Activated T-helper 17 cell treated with anti-CD3 and anti-CD28 coated beads, Interleukin-2, amount 50 U/mL, for 72 hours (primary cell): Measurements from ENCODE around the gene HK3. TPM values are rescaled to one million over a fixed set of nuclear protein-coding genes. Genes with fewer than 3 reads are reported as not detected.

ENCODE experiments used
- ATAC-seq: fragments of 150-1000 bp; cut with Tn5 transposase; replicated peaks from 2 replicates; pipeline ENCODE4 v1.10.0; 2021; ENCODE audit warnings: mild to moderate bottlenecking, moderate library complexity
- H3K27ac Mint-ChIP-seq: one replicate; pipeline ENCODE4 v1.8.0; 2022; ENCODE audit warnings: mixed read lengths
- H3K27me3 Mint-ChIP-seq: one replicate; pipeline ENCODE4 v1.8.0; 2022; ENCODE audit warnings: mixed read lengths
- H3K36me3 Mint-ChIP-seq: one replicate; pipeline ENCODE4 v1.8.0; 2022; ENCODE audit warnings: low read depth, mild to moderate bottlenecking, mixed read lengths
- H3K4me1 Mint-ChIP-seq: one replicate; pipeline ENCODE4 v1.8.0; 2022; ENCODE audit warnings: mixed read lengths
- H3K4me3 Mint-ChIP-seq: one replicate; pipeline ENCODE4 v1.8.0; 2022; ENCODE audit warnings: mild to moderate bottlenecking, mixed read lengths
- H3K9me3 Mint-ChIP-seq: one replicate; pipeline ENCODE4 v1.8.0; 2022; ENCODE audit warnings: mixed read lengths
- total RNA-seq, 2 donors: library from RNA; stranded (reverse); gene quantifications; one replicate each; pipeline ENCODE4 v1.2.3, GENCODE V29; 2022

Gene HK3
- total RNA-seq, 2 donors from 2014 or later: 0.29 to 0.76 TPM

DNA sequence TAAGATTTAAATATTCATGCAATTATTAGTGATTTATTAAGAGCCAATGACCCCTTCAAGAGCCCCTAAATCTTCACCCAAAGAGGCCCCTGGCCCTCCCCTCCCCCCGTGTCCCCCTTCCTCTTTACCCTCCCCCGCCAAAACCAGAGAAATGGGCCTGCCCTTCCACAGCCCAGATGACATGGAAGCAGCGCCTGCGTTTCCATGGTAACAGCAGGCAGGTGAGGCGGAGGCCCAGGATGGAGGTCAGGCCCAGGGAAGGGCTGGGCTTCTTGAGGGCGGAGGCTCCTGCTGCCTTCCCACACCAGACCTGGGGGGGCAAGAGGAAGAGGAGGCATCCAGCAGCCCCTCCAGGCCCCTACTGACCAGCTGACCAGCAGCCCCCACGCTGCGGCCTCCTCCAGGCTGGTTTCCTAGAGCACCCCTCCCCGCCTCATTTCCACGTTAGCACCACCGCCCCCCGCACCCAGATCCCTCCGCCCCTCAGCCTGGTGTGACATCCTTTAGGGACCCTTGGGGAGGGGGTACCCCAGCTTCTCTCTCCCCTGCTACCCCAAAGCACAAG is 51.3 kb downstream of the HK3 start:
- H3K27me3 Mint-ChIP-seq: peaks cover 37% of the 10 kb centered on the region
- H3K9me3 Mint-ChIP-seq: no peaks in the 10 kb centered on the region
- no peak overlapping the region for H3K27ac Mint-ChIP-seq
- no peaks in the 10 kb centered on the region for H3K4me1 Mint-ChIP-seq
- H3K36me3 Mint-ChIP-seq: no peaks in the 10 kb centered on the region
- ATAC-seq: no peak
- no peak overlapping the region for H3K4me3 Mint-ChIP-seq

DNA sequence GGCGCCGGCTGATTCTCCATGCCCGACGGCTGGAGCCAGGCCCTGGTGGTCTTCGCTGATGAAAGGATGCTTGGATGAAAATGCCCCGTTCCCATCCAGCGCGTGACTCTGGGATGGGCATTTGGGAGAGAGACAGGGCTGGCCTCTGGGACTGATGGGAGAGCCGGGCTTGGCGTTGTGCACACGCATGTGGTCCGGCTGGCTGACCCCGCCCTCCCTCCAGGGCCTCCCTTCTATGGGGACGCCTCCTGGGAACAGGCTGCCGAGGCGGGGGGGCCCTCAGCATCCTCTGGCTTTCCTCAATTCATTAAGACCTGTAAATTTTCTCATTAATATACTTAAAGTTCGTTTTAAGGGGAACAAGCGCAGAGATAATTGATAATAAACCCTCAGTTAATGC is 52.0 kb downstream of the HK3 start:
- ATAC-seq: no peak
- Mint-ChIP-seq H3K9me3 (no peaks in the 10 kb centered on the region), H3K4me1 (no peaks in the 10 kb centered on the region), H3K4me3 (no peak overlapping the region), H3K36me3 (no peaks in the 10 kb centered on the region), H3K27me3 (peaks cover 33% of the 10 kb centered on the region), H3K27ac (no peak overlapping the region)

DNA sequence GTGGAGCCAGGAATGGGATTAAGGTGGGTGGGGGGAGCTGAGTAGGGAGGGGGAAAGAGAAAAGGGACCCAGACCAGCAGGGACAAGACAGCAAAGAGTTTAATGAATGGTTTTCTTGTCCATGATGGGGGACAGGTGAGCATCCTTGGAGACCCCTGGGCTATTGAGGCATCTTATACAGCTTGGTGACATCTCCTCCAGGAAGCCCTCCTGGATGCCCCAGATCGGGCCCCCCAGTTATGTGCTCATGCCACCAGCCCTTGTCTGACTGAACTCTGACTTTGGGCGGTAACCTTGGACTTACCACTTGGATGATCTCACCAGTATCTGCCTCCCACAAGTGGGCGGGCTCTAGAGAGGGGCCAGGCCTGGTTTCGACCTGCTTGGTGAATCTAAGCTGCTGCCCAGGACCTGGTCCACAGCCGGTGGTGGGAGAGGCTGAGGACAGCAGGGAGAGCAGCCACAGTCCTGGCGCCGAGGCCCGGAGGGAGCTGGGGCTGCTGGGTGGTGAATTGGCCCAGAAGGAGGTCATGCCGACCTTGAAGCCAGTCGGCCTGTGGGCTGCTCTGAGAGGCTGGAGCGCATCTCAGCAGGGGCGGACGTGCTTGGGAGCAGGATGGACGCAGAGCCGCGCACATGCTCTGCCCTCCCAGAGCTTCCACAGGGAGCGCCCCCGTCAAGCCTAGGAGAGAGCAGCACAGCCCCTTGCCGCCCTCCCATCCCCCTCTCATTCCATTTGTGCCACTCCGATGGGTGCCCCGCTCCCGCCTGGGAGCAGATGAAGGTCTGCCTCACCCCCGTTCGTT is 52.6 kb downstream of the HK3 start:
- Mint-ChIP-seq H3K4me3 (no peak overlapping the region), H3K27me3 (peaks cover 33% of the 10 kb centered on the region), H3K9me3 (no peaks in the 10 kb centered on the region), H3K36me3 (no peaks in the 10 kb centered on the region), H3K4me1 (no peaks in the 10 kb centered on the region), H3K27ac (no peak overlapping the region)
- ATAC-seq: peak; percentile 38

DNA sequence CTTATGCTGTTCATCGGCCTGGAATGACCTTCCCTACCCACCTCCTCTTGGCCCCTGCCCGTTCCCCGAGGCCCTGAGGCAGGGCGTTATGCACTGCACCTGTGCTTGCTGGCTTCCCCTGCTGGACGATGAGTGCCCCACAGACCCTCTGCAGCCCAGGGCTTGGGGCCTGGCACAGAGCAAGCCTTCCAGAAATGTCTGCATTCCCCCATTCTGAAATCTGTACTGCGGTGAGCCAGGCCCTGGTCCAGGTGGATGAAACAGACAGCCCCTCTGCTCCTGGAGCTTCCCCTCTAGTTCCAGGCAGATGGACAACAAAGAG is 53.8 kb downstream of the HK3 start:
- Mint-ChIP-seq H3K9me3 (no peaks in the 10 kb centered on the region), H3K27ac (no peak overlapping the region), H3K4me3 (no peak overlapping the region), H3K27me3 (peaks cover 31% of the 10 kb centered on the region), H3K4me1 (no peaks in the 10 kb centered on the region), H3K36me3 (no peaks in the 10 kb centered on the region)
- ATAC-seq: no peak

DNA sequence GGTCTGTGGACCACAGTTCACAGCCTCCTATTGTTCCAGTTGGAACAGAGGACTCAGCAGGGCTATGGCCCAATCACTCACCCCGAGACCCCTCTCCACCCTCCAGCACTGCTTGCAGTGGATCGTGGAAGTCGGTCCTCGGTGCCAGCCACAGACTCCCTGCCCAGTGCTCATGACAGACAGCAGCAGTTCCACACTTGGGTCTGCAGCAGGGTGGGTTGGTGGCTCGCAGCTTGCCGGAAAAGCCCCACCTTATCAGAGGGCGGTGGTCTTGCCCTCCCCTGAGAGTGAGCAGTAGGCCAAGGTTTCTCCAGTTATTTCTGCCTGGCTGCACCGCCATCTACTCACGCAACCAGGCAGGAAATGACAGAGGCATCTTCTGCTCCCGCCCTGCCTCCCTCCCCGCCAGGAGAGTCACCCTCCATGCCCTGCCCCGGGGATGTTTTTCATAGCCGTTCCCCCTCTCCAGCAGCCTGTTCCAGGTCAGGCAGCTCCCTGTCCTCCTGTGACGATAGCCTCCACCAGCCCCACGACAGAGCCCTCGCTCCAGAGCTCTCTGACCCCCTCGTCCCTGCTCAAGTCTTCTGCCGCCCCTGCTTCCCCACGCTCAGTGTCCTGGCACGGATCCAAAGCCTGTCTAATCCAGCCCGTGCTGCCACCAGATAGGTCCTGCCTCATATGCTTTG is 54.3 kb downstream of the HK3 start:
- ATAC-seq: no peak
- peaks cover 29% of the 10 kb centered on the region for H3K27me3 Mint-ChIP-seq
- no peaks in the 10 kb centered on the region for H3K9me3 Mint-ChIP-seq

DNA sequence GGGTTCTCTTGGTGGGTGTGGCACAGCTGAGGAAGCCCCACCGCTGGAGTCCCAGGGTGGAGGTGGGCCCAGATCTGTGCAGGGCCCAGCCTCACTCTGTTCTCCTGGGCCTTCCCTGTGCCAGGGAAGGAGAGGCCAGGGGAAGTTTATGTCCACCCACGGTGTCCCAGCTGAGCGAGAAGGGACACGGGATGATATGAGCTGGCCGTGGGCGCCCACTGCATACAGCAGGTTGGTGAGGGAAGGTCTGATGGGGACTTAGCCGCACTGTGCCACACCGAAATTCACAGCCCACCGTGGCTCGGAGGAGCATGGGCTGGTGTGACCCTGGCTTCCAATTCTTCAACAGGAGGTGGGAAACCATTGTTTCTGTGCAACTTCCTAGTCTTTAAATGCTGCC is 54.9 kb downstream of the HK3 start:
- Mint-ChIP-seq H3K9me3 (no peaks in the 10 kb centered on the region), H3K36me3 (no peaks in the 10 kb centered on the region), H3K4me1 (no peaks in the 10 kb centered on the region), H3K4me3 (no peak overlapping the region), H3K27me3 (peaks cover 28% of the 10 kb centered on the region), H3K27ac (no peak overlapping the region)
- ATAC-seq: no peak

More for the DNA sequence above, 54.3 kb downstream of the HK3 start:
- Mint-ChIP-seq H3K4me3 (no peak overlapping the region), H3K27ac (no peak overlapping the region), H3K36me3 (no peaks in the 10 kb centered on the region), H3K4me1 (no peaks in the 10 kb centered on the region)

DNA sequence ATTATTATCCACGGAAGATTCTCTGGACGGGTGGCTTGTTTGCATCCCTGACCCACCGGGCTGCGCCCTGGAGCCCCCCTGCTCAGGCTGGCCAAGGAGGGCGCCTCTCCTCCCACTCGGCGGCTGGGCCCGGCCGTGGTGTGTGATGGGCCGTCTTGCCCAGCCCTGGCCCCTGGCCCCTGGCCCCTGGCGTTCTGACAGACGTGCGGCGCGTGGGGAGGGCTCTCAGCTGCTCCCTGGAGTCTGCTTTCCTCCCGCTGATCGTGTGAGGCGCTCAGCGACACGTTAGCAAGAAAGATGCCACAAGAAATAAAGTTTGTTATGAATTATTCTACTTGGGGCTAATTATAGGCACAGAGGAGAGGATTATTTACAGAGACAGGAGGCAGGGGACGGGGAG is 55.5 kb downstream of the HK3 start:
- Mint-ChIP-seq H3K36me3 (no peaks in the 10 kb centered on the region), H3K4me3 (no peak overlapping the region), H3K27me3 (peaks cover 28% of the 10 kb centered on the region), H3K9me3 (no peaks in the 10 kb centered on the region), H3K4me1 (no peaks in the 10 kb centered on the region), H3K27ac (no peak overlapping the region)
- no peak for ATAC-seq

DNA sequence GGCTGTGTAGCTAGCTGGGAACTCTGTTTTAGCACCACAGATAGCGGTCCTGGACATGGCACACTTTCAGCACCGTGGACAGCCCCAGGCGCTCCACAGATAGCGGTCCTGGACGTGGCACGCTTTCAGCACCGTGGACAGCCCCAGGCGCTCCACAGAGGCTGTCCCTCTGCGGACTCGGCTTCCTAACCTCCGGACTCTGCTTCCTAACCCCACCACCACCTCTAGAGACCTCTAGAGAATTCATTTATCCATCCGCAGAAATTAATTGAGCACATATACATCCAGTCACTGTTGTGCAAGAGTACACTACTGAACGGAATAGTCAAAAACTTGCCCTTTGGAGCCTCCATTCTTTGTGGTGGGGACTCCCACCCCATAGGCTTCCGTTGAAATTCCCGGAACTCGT is 61.4 kb downstream of the HK3 start:
- H3K9me3 Mint-ChIP-seq: no peaks in the 10 kb centered on the region
- H3K4me3 Mint-ChIP-seq: no peak overlapping the region
- H3K4me1 Mint-ChIP-seq: no peaks in the 10 kb centered on the region
- ATAC-seq: peak; percentile 59
- no peak overlapping the region for H3K27ac Mint-ChIP-seq
- no peaks in the 10 kb centered on the region for H3K36me3 Mint-ChIP-seq
- H3K27me3 Mint-ChIP-seq: peaks cover 23% of the 10 kb centered on the region

DNA sequence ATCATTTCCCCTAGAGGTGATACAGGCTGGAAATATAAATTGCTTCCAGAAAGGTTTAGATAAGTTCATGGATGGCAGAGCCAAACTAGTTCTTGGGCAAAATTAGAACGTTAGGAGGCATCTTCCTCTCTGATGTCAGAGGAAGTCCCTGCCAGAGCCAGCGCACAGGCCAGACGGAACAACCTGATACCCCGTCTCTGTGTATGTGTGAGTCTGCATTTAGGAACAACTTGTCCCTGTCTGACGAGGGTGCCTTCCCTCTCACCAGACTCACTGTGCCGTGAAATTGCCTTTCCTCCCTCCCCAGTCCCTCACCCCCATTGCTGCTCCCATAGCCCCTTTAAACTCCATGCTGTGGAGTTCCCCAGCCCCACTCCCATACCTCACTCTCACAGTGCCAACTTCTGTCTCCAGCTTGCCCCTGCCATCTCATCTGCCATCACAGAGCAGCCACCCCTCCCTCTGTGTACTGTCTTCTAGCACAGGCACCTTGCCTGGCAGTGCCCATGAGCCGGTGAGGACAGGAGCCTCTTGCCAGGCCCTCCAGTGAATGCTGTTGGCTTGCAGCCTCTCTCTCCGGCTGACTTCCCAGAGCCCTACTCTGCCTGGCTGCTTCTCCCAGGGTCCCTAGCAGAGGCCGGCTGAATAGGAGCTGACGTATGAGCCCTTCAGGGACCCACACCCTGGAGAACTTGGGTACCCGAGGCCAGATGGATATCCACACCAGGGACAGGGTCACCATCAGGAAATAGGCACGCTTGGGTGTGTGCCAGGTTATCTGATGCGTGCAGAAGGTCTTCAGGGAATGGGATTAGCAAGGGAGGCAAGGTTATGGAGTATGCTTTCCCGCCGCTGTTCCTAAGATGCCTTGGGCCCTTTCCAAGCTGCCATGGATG is 62.1 kb downstream of the HK3 start:
- Mint-ChIP-seq H3K27ac (no peak overlapping the region), H3K4me3 (no peak overlapping the region), H3K9me3 (no peaks in the 10 kb centered on the region), H3K4me1 (no peaks in the 10 kb centered on the region), H3K27me3 (peaks cover 29% of the 10 kb centered on the region), H3K36me3 (no peaks in the 10 kb centered on the region)
- ATAC-seq: no peak

DNA sequence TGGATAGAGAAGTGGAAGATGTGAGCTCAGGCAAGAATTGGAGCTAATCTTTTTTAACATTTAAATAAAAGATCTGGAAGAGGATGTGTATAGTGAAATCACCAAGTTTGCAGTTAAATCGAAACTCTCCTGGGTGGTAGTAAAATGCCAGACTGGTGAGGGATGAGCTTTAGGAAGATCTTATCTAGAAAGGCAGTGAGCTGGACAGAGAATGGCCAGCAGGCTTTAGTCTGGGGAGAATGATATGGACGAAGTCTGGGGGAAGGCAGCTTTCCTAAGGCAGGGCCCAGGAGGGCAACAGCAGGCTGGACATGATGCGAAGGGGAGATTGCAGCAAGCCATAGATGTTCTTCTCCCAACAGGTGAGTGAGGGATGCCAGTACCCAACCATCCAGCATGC is 63.2 kb downstream of the HK3 start:
- Mint-ChIP-seq H3K27me3 (peaks cover 25% of the 10 kb centered on the region), H3K9me3 (no peaks in the 10 kb centered on the region), H3K4me3 (no peak overlapping the region), H3K36me3 (no peaks in the 10 kb centered on the region), H3K4me1 (no peaks in the 10 kb centered on the region), H3K27ac (no peak overlapping the region)
- no peak for ATAC-seq

DNA sequence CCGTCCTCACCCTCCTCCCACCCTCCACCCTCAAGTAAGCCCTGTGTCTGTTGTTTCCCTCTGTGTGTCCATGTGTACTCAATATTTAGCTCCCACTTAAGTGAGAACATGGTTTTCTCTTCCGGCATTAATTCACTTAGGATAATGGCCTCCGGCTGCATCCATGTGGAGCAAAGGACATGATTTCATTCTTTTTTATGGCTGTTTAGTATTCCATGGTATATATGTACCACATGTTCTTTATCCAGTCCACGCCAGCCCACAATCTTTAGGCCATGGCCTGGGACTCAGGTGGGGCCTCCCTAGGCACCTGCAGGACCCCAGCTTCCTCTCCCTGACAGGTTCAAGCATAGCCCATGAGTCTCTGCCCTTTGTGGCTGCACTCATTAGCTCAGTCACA is 65.9 kb downstream of the HK3 start:
- H3K27me3 Mint-ChIP-seq: peaks cover 27% of the 10 kb centered on the region
- ATAC-seq: no peak
- peaks cover 6% of the 10 kb centered on the region for H3K4me1 Mint-ChIP-seq
- H3K27ac Mint-ChIP-seq: no peak overlapping the region
- no peak overlapping the region for H3K4me3 Mint-ChIP-seq
- H3K36me3 Mint-ChIP-seq: no peaks in the 10 kb centered on the region
- H3K9me3 Mint-ChIP-seq: peaks cover 5% of the 10 kb centered on the region

DNA sequence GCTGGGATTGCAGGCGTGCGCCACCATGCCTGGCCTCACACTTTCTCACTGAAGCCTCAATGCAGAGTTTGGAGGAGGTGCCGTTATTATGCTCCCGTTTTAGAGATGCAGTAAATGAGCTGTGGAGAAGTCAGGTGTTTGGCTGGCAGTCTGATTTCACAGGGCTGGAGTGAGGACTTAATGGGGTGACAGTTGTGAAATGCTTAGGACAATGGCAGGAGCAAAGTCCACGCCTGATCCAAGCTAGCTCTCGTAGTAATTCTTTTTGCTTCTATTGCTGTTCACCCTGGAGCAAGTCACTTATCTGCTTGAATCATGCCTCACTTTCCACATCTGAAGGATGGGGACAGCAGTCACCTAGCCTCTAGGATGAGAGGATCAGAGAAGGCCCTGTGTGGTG is 67.0 kb downstream of the HK3 start:
- no peak overlapping the region for H3K27ac Mint-ChIP-seq
- peaks cover 27% of the 10 kb centered on the region for H3K27me3 Mint-ChIP-seq
- peaks cover 5% of the 10 kb centered on the region for H3K9me3 Mint-ChIP-seq
- no peak overlapping the region for H3K4me3 Mint-ChIP-seq
- ATAC-seq: no peak
- H3K36me3 Mint-ChIP-seq: no peaks in the 10 kb centered on the region
- H3K4me1 Mint-ChIP-seq: peaks cover 6% of the 10 kb centered on the region

DNA sequence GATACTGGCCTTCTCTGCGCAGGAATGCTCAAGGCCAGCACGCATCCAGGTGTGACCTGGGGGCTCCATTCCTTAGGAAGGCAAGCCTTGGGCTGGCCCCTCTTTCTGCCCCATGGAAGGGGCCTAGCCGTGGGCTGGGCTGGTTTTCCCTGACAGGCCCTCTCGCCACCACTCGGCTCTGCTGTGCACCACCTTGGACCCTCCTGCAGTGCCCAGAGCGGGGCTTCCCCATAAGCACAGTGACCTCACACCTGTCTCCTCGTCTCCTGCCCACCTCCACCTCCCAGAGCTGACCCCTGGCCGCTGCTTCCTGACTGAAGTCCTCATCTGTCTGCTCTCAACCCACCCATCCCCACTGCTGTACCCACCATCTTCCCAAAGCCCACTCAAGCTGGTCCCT is 67.7 kb downstream of the HK3 start:
- H3K36me3 Mint-ChIP-seq: no peaks in the 10 kb centered on the region
- no peak overlapping the region for H3K4me3 Mint-ChIP-seq
- no peak for ATAC-seq
- peaks cover 27% of the 10 kb centered on the region for H3K27me3 Mint-ChIP-seq
- H3K27ac Mint-ChIP-seq: no peak overlapping the region
- H3K9me3 Mint-ChIP-seq: peaks cover 5% of the 10 kb centered on the region
- peaks cover 6% of the 10 kb centered on the region for H3K4me1 Mint-ChIP-seq

DNA sequence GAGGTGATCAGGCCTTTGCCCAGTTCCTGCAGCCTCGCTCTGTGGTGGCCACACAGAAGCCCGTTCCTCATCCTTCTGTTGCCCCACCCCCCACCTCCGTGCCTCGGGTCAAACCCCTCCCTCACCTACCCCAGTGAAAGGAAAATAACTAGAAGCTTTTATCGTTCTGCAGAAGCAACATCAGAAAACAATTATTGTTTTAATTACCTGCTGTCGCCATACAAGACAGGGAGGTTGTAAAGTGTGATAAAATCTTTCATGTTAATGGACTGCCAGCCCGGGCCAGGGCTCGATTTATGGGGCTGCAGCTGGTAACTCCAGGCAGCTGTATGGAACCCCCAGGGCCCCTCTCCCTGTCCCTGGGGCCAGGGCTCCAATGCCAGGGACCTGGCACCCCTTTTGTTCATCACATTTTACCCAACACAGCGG is 68.1 kb downstream of the HK3 start:
- peaks cover 5% of the 10 kb centered on the region for H3K9me3 Mint-ChIP-seq
- no peak overlapping the region for H3K4me3 Mint-ChIP-seq
- no peaks in the 10 kb centered on the region for H3K36me3 Mint-ChIP-seq
- no peak for ATAC-seq
- no peak overlapping the region for H3K27ac Mint-ChIP-seq
- H3K27me3 Mint-ChIP-seq: peaks cover 27% of the 10 kb centered on the region
- peaks cover 6% of the 10 kb centered on the region for H3K4me1 Mint-ChIP-seq
